GM12874 (cell line): ENCODE results near the gene CACNB1.
A peak's percentile ranks its signal among the peaks of the same experiment; 100 is the strongest.

Experiments
- CTCF ChIP-seq: IDR thresholded peaks from 2 replicates; pipeline ENCODE4 v1.5.1; 2011; ENCODE audit warnings: low read depth, mild to moderate bottlenecking, control low read depth, low read length, moderate library complexity; ENCODE audit not compliant: insufficient read depth

CACNB1 gene

GRCh38 chr17:39178536-39178935 lies 18.9 kb downstream of the CACNB1 start:
- no peak for TF ChIP-seq CTCF

- no peak for TF ChIP-seq CTCF
These were observed 20.2 kb downstream of the CACNB1 start for GRCh38 chr17:39177256-39177655.

DNA sequence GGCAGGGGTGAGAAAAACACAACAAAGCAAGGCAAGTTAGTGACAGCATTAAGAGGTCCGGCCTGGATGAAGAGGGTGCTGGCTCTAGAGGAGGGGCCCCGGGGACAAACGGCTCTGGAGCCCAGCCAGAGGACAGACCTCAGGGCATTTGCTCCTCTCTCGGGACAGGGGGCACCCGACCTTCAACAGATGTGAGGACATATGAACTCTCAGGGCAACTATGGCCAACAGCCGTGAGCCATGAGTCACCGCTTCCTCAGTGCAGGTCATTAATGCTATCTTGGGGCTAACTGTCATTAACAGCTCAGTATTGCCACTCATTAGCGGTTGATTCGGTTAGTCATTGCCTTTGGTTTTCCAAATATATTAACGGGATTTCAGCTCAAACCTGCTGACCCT lies 21.8 kb downstream of the CACNB1 start:
- no peak for TF ChIP-seq CTCF

DNA sequence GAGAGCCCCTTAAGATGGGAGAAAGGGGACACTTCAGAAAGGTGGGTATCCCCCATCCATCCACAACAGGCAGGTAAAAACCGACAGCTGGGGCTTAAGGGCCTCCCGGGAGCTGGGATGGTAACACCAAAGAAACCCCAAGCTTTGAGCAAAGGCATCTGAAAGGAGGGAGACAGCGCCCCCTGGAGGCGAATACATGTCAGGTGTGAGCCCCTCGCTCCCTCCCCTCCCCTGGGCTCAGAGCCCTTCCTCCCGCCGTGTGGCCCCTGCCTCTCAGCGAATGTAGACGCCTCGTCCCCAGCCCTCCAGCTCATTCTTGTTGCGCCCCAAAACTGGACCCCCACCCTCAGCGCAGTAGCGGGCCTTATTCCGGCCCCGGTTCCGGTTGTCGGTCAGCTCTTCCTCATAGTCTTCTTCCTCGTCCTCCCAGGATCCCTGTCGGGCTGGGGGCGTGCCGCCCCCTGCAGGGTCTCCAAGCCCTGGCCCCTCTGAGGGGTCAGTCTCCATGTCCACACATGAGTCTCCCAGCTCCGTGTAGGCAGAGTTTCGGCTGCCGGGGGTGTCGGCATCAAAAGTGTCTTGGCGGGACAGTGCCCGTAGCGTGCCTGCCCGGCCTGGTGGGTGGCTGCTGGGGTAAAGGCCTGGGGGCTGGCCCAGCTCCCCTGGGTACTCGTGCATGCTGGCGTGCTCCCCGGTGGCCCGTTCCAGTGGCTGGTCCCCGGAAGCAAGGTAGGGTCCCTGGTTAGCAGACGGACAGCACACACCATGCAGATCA lies 22.4 kb downstream of the CACNB1 start:
- peak; percentile 93 for TF ChIP-seq CTCF

GRCh38 chr17:39173526-39174274 lies 23.8 kb downstream of the CACNB1 start:
- no peak for TF ChIP-seq CTCF

GRCh38 chr17:39173080-39173479 lies 24.4 kb downstream of the CACNB1 start:
- no peak for TF ChIP-seq CTCF

DNA sequence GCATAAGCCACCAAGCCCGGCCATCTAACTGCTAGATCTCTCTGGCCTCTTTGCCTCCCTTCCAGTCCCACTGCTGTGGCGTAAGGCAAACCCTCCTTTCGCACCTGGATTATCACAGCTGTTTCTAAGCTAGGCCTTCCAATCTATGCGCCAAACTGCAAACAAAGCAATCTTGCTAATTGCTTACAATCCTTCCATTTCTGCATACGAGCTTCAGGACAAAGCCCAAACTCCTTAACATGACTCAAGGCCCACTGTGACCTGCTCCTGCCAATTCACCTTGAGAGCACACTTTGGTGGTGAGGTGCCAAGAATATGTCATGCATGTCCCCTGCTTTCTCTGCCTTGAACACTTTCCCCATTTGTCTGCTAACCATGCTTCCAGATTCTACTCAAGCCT lies 25.5 kb downstream of the CACNB1 start:
- no peak for TF ChIP-seq CTCF
